ENCODE results near the gene KIF1A. TPM values are rescaled to one million over a fixed set of nuclear protein-coding genes. Genes with fewer than 3 reads are reported as not detected.

The KIF1A gene
- total and polyA plus RNA-seq, 10 of the 15 experiments (the other 5 are each of a cell fraction or from before 2014, with no cell fraction given) = 0.04 to 0.95 (median 0.06) TPM; not detected in 5

- Histone ChIP-seq H3K27ac (ENCODE audit: control insufficient read depth, insufficient read depth) (no peak overlapping the region), H2AFZ (ENCODE audit: control insufficient read depth, low read depth, low read length) (no peak overlapping the region), H3K9me3 (replicated peaks; ENCODE audit: control insufficient read depth, insufficient read depth, low read length) (no peaks in the 10 kb centered on the region), H4K20me1 (ENCODE audit: control insufficient read depth, insufficient read depth) (no peaks in the 10 kb centered on the region), H3K4me1 (ENCODE audit: control insufficient read depth, insufficient read depth, low read length) (no peaks in the 10 kb centered on the region), H3K79me2 (ENCODE audit: control insufficient read depth, insufficient read depth, low read length) (no peaks in the 10 kb centered on the region), H3K4me2 (ENCODE audit: control insufficient read depth, insufficient read depth) (no peak overlapping the region), H3K36me3 (ENCODE audit: control insufficient read depth in 2 of 2, insufficient read depth in 2 of 2, low read length in 1 of 2) (no peaks in the 10 kb centered on the region), H3K4me3 (no peak overlapping the region), H3K27me3 (replicated peaks in 1 of 2; ENCODE audit: control insufficient read depth in 2 of 2, insufficient read depth in 2 of 2, low read length in 1 of 2) (0 out of 4 replicates have a peak, but pooled peaks cover 0 to 1% of the 10 kb centered on the region in 2 experiments), H3K9ac (ENCODE audit: control insufficient read depth, insufficient read depth, low read length) (no peak overlapping the region)
- no TSS peak for BruUV-seq (replicated peaks)
- ATAC-seq (no peak), FAIRE-seq (no peak), DNase-seq (ENCODE audit: low read depth, low spot score) (no peak)
- POLR2A ChIA-PET = no interaction called here
- CTCF ChIA-PET = no interaction called here
- intact Hi-C loops (cut with micrococcal nuclease; ENCODE audit: unreplicated experiment) = no loop called here
- in situ Hi-C loops (cut with MboI) = no loop called here
- SMC1A ChIA-PET (ENCODE audit: uncharacterized antibody, unreplicated experiment) = no interaction called here
- 54% methylated on average over 14 of the region's 14 CpGs for WGBS (ENCODE audit: insufficient coverage, insufficient replicate concordance, low lambda C conversion rate, missing lambda C conversion rate)
- RAD21 ChIA-PET (ENCODE audit: unreplicated experiment) = no interaction called here
- TF ChIP-seq, protein P1, sequence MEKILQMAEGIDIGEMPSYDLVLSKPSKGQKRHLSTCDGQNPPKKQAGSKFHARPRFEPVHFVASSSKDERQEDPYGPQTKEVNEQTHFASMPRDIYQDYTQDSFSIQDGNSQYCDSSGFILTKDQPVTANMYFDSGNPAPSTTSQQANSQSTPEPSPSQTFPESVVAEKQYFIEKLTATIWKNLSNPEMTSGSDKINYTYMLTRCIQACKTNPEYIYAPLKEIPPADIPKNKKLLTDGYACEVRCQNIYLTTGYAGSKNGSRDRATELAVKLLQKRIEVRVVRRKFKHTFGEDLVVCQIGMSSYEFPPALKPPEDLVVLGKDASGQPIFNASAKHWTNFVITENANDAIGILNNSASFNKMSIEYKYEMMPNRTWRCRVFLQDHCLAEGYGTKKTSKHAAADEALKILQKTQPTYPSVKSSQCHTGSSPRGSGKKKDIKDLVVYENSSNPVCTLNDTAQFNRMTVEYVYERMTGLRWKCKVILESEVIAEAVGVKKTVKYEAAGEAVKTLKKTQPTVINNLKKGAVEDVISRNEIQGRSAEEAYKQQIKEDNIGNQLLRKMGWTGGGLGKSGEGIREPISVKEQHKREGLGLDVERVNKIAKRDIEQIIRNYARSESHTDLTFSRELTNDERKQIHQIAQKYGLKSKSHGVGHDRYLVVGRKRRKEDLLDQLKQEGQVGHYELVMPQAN (conservative IDR thresholded peaks at IDR 0.05) = no peak
- TF ChIP-seq NFIC (IDR thresholded peaks at IDR 0.05; ENCODE audit: low read depth, low read length) = no peak
- TF ChIP-seq NFXL1 (IDR thresholded peaks at IDR 0.05; ENCODE audit: borderline replicate concordance) = no peak
- TF ChIP-seq ZBTB40 (IDR thresholded peaks at IDR 0.05; ENCODE audit: borderline replicate concordance) = no peak
- TF ChIP-seq EED (IDR thresholded peaks at IDR 0.05; ENCODE audit: low read depth) = no peak
- TF ChIP-seq SIX5 (IDR thresholded peaks at IDR 0.05; ENCODE audit: low read depth, low read length, severe bottlenecking) = no peak
- no peak for TF ChIP-seq CBFB (IDR thresholded peaks at IDR 0.05; ENCODE audit: low read depth)
- TF ChIP-seq BACH1 (IDR thresholded peaks at IDR 0.05; ENCODE audit: borderline replicate concordance) = no peak
- TF ChIP-seq HDAC2 (IDR thresholded peaks at IDR 0.05) = no peak
- no peak for TF ChIP-seq TCF3 (IDR thresholded peaks at IDR 0.05; ENCODE audit: borderline replicate concordance, insufficient read depth, low read depth, low read length)
- TF ChIP-seq SMARCA5 (IDR thresholded peaks at IDR 0.05) = no peak
- TF ChIP-seq POLR2AphosphoS5 (IDR thresholded peaks at IDR 0.05; ENCODE audit: low read length) = no peak
- no peak for TF ChIP-seq EGR1 (IDR thresholded peaks at IDR 0.05; ENCODE audit: borderline replicate concordance in 1 of 2, low read depth in 2 of 2, low read length in 2 of 2)
- TF ChIP-seq ESRRA (IDR thresholded peaks at IDR 0.05; ENCODE audit: low read length) = no peak
- TF ChIP-seq REST (IDR thresholded peaks at IDR 0.05; ENCODE audit: low read depth, low read length) = no peak
These were observed 20.8 kb downstream of the KIF1A start for GRCh38 chr2:240799033-240799820.
